ENCODE results near the gene SPAG16. TPM values are rescaled to one million over a fixed set of nuclear protein-coding genes. Genes with fewer than 3 reads are reported as not detected.

SPAG16 gene
- total and polyA plus RNA-seq, 2 of the 13 experiments (the other 11 are each of a cell fraction or from before 2014, with no cell fraction given), result 9.6 to 26.5 TPM

- TF ChIP-seq HBP1 (CRISPR knock-in tag; IDR thresholded peaks at IDR 0.05; ENCODE audit: low read depth), result no peak
- no peak for TF ChIP-seq ZNF441 (CRISPR knock-in tag; IDR thresholded peaks at IDR 0.05; ENCODE audit: borderline replicate concordance)
- TF ChIP-seq ZNF512 (CRISPR knock-in tag; IDR thresholded peaks at IDR 0.05), result no peak
- TF ChIP-seq ZNF318 (CRISPR knock-in tag; IDR thresholded peaks at IDR 0.05), result no peak
- no peak for TF ChIP-seq ZBTB21 (CRISPR knock-in tag; IDR thresholded peaks at IDR 0.05)
- TF ChIP-seq ZNF562 (CRISPR knock-in tag; IDR thresholded peaks at IDR 0.05; ENCODE audit: borderline replicate concordance), result no peak
- TF ChIP-seq HMG20B (CRISPR knock-in tag; conservative IDR thresholded peaks at IDR 0.05), result peak; percentile 55; the same call in 1 of the 2 replicates
- peak; percentile 94 for TF ChIP-seq FOSL2 (CRISPR knock-in tag; IDR thresholded peaks at IDR 0.05)
- 0 out of 2 replicates have a peak, but pooled peaks have one; percentile 29 for TF ChIP-seq PHF21A (CRISPR knock-in tag; IDR thresholded peaks at IDR 0.05)
- TF ChIP-seq PAF1 (CRISPR knock-in tag; IDR thresholded peaks at IDR 0.05), result no peak
- TF ChIP-seq SRSF1 (optimal IDR thresholded peaks at IDR 0.05; ENCODE audit: low read depth, low read length), result no peak
- TF ChIP-seq SNRNP70 (IDR thresholded peaks at IDR 0.05; ENCODE audit: low read depth, low read length), result no peak
- peak; percentile 36; the same call in 1 of the 2 replicates for TF ChIP-seq DPF2 (CRISPR knock-in tag; IDR thresholded peaks at IDR 0.05; ENCODE audit: borderline replicate concordance, low read depth)
- no peak for TF ChIP-seq NONO (IDR thresholded peaks at IDR 0.05)
- TF ChIP-seq NONO (CRISPR knock-in tag; conservative IDR thresholded peaks at IDR 0.05), result no peak
- TF ChIP-seq JUN (CRISPR knock-in tag; IDR thresholded peaks at IDR 0.05), result peak; percentile 94
Observed at GRCh38 chr2:213238753-213239495, 45.3 kb upstream of the SPAG16 start (continued).
